22Rv1 (cell line): ENCODE data around the gene SCAPER.

ENCODE experiments used
- CTCF ChIP-seq: fragments of 450-650 bp; IDR thresholded peaks from 2 replicates; pipeline ENCODE4 v1.5.1; 2017; ENCODE audit warnings: mild to moderate bottlenecking
- ZFX ChIP-seq: fragments of 450-650 bp; IDR thresholded peaks from 2 replicates; pipeline ENCODE4 v1.6.1; 2017; ENCODE audit warnings: antibody characterized with exemption, borderline replicate concordance

GRCh38 chr15:76839173-76839572, 66.0 kb downstream of the SCAPER start:
- no peak for TF ChIP-seq CTCF
- no peak for TF ChIP-seq ZFX
